HepG2 (cell line): ENCODE data around the gene HPCAL1. TPM values are rescaled to one million over a fixed set of nuclear protein-coding genes. Genes with fewer than 3 reads are reported as not detected.

Source experiments
- GPBP1L1 ChIP-seq: sonication (generic); formaldehyde crosslinking; IDR thresholded peaks from 2 replicates; pipeline ENCODE4 v1.5.0; 2020; ENCODE audit warnings: mild to moderate bottlenecking, missing genetic modification reagents
- HNRNPK ChIP-seq: fragments of 200-400 bp; formaldehyde crosslinking; IDR thresholded peaks from 2 replicates; pipeline ENCODE4 v1.6.1; 2018; ENCODE audit warnings: low read length, low read depth, moderate library complexity, mild to moderate bottlenecking; ENCODE audit not compliant: poor library complexity, severe bottlenecking
- KLF12 ChIP-seq: sonication (generic); formaldehyde crosslinking; IDR thresholded peaks from 2 replicates; pipeline ENCODE4 v1.4.0; 2020; ENCODE audit warnings: missing genetic modification reagents, borderline replicate concordance
- MEIS1 ChIP-seq: sonication (generic); formaldehyde crosslinking; IDR thresholded peaks from 2 replicates; pipeline ENCODE4 v1.9.0; 2021; ENCODE audit warnings: mild to moderate bottlenecking, missing genetic modification reagents, moderate library complexity, borderline replicate concordance
- MLLT10 ChIP-seq: sonication (generic); formaldehyde crosslinking; IDR thresholded peaks from 2 replicates; pipeline ENCODE4 v1.4.0; 2020; ENCODE audit warnings: missing genetic modification reagents
- MLX ChIP-seq: IDR thresholded peaks from 2 replicates; pipeline ENCODE4 v1.6.1; 2016
- POLR2AphosphoS2 ChIP-seq: IDR thresholded peaks from 2 replicates; pipeline ENCODE4 v1.6.1; 2011; ENCODE audit warnings: low read depth, low read length, improper control_type of control experiment
- RBM22 ChIP-seq: fragments of 200-400 bp; formaldehyde crosslinking; optimal IDR thresholded peaks from 2 replicates; pipeline ENCODE3; 2017; ENCODE audit warnings: mild to moderate bottlenecking, low read length, moderate library complexity
- SIX1 ChIP-seq: sonication (generic); formaldehyde crosslinking; IDR thresholded peaks from 2 replicates; pipeline ENCODE4 v1.4.0; 2020; ENCODE audit warnings: missing genetic modification reagents, borderline replicate concordance
- SMAD3 ChIP-seq: sonication (generic); formaldehyde crosslinking; IDR thresholded peaks from 2 replicates; pipeline ENCODE4 v1.4.0; 2020; ENCODE audit warnings: missing genetic modification reagents
- SMARCC2 ChIP-seq: fragments of 450-650 bp; IDR thresholded peaks from 2 replicates; pipeline ENCODE4 v1.6.1; 2017; ENCODE audit warnings: antibody characterized with exemption, mild to moderate bottlenecking
- SOX6 ChIP-seq, 2 experiments: fragments of 450-650 bp in 1 of 2; sonication (generic) in 1 of 2; formaldehyde crosslinking in 1 of 2; IDR thresholded peaks; 2 replicates each; pipeline versions ENCODE4 v1.4.0 to v1.6.1; 2017 to 2020; ENCODE audit warnings: antibody characterized with exemption in 1 of 2, mild to moderate bottlenecking in 1 of 2, missing genetic modification reagents in 1 of 2
- THRA ChIP-seq: sonication (generic); formaldehyde crosslinking; IDR thresholded peaks from 2 replicates; pipeline ENCODE4 v1.4.0; 2020; ENCODE audit warnings: missing genetic modification reagents, borderline replicate concordance
- ZFP90 ChIP-seq: sonication (generic); formaldehyde crosslinking; IDR thresholded peaks from 2 replicates; pipeline ENCODE4 v1.8.0; 2022; ENCODE audit warnings: missing genetic modification reagents, mild to moderate bottlenecking, inconsistent platforms, borderline replicate concordance
- ZNF101 ChIP-seq: sonication (generic); formaldehyde crosslinking; IDR thresholded peaks from 2 replicates; pipeline ENCODE4 v1.4.0; 2020; ENCODE audit warnings: mild to moderate bottlenecking, low read depth, missing genetic modification reagents, borderline replicate concordance
- ZNF234 ChIP-seq: sonication (generic); formaldehyde crosslinking; conservative IDR thresholded peaks from 2 replicates; pipeline ENCODE4 v1.5.1; 2020; ENCODE audit warnings: mild to moderate bottlenecking, missing genetic modification reagents
- ZNF615 ChIP-seq: sonication (generic); formaldehyde crosslinking; IDR thresholded peaks from 2 replicates; pipeline ENCODE4 v1.5.0; 2020; ENCODE audit warnings: mild to moderate bottlenecking, missing genetic modification reagents, borderline replicate concordance
- ZNF644 ChIP-seq: IDR thresholded peaks from 2 replicates; pipeline ENCODE4 v1.6.1; 2016; ENCODE audit warnings: low read depth
- ZNF775 ChIP-seq: sonication (generic); formaldehyde crosslinking; IDR thresholded peaks from 2 replicates; pipeline ENCODE4 v1.4.0; 2020; ENCODE audit warnings: missing genetic modification reagents, mild to moderate bottlenecking, moderate library complexity, borderline replicate concordance
- ZSCAN21 ChIP-seq: sonication (generic); formaldehyde crosslinking; IDR thresholded peaks from 2 replicates; pipeline ENCODE4 v1.8.0; 2022; ENCODE audit warnings: mild to moderate bottlenecking, missing genetic modification reagents, moderate library complexity, borderline replicate concordance
- ZZZ3 ChIP-seq: sonication (generic); formaldehyde crosslinking; IDR thresholded peaks from 2 replicates; pipeline ENCODE4 v1.4.0; 2020; ENCODE audit warnings: missing genetic modification reagents, mild to moderate bottlenecking, borderline replicate concordance
- polyA plus RNA-seq, 8 experiments: library from polyadenylated mRNA; depleted of rRNA in 3 of 8; stranded (reverse) in 7 of 8; unstranded in 1 of 8; fragments of >200 nt; fragmentation: Illumina TruSeq in 4 of 8; extraction: Trizol in 4 of 8; gene quantifications; 2 replicates each; pipeline versions ENCODE4 v1.2.1 to v1.2.3, GENCODE V29; 2011 to 2016; ENCODE audit warnings: low read depth in 4 of 8, missing spikeins in 1 of 8, mixed read lengths in 1 of 8; ENCODE audit not compliant: insufficient read depth in 1 of 8
- total RNA-seq, 5 experiments: library from RNA; depleted of rRNA; stranded (reverse); fragments of >200 nt; fragmentation: Illumina TruSeq; extraction: Trizol; gene quantifications; 2 replicates each; pipeline ENCODE4 v1.2.3, GENCODE V29; 2016; ENCODE audit warnings: low read depth in 1 of 5

The HPCAL1 gene
- total and polyA plus RNA-seq, 2 of the 13 experiments (the other 11 are each of a cell fraction or from before 2014, with no cell fraction given): 29.5 to 29.9 TPM

DNA sequence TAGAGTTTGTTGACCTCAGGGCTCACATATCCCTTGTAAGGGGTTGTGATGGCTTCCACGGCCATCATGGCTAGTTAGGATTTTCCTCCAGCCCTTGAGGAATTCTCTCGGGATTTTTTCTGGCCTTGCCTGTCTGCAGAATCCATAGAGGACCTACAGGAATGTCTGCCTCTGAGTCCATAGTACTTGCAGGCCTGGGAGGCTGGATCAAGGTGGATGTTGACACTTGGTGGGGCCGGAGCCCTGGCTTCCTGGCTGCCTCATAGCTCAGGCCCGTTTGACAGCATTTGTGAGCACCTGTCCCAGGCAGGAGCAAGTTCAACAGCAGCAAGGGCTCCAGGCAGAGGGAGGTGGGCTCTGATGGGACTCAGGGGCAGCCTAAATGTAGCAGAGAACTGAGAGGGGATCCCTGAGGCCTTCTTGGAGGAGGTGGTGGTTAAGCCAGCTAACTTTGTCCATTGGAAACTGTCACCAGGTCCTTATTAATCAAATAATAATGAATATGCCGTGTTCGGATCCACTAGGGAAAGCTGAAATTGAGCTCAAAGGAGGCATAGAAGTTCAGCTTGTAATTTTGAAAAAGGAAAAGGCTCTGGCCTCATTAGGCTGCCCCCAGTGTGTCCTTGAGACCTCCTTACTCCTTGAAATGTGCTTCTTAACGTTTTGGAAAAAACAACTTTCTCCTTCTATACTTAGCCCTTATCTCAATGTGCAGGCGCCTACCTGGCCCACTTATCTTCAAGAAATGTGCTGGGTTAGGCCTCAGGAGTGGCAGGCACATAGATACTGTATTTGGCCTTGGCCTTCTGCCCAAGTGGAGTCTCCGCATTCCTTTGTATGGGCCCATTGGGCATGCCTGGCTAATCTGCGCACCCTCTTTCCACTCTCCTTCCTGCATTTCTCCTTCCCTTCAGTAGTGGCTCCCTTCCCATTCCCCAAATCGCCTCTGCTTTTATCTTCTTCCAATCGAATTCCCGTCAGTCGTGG, 66.9 kb downstream of the HPCAL1 start (continued):
- TF ChIP-seq ZZZ3 (no peak), ZNF234 (no peak), ZNF615 (CRISPR knock-in tag) (no peak), HNRNPK (no peak), GPBP1L1 (no peak), SMARCC2 (no peak), THRA (CRISPR knock-in tag) (no peak), SIX1 (CRISPR knock-in tag) (no peak), ZFP90 (CRISPR knock-in tag) (no peak), RBM22 (no peak), MEIS1 (CRISPR knock-in tag) (no peak), MLX (peak; percentile 48; the same call in 1 of the 2 replicates), KLF12 (CRISPR knock-in tag) (no peak), ZSCAN21 (CRISPR knock-in tag) (no peak), ZNF644 (CRISPR knock-in tag) (0 out of 2 replicates have a peak, but pooled peaks have one; percentile 12), SOX6 (IDR thresholded peaks at IDR 0.05) (no peak), SOX6 (CRISPR knock-in tag; IDR thresholded peaks at IDR 0.05) (no peak), ZNF101 (CRISPR knock-in tag) (no peak), MLLT10 (CRISPR knock-in tag) (no peak), POLR2AphosphoS2 (no peak), ZNF775 (CRISPR knock-in tag) (no peak), SMAD3 (no peak)
